GDM1 (cell line): ENCODE results near the gene CFAP58.

Experiments used
- DNase-seq: peaks from one replicate; lab custom pipeline; 2025; lab: John Stamatoyannopoulos, UW

The CFAP58 gene

GRCh38 chr10:104376784-104377300 is 23.2 kb downstream of the CFAP58 start:
- DNase-seq: no peak

GRCh38 chr10:104380336-104380735 is 26.7 kb downstream of the CFAP58 start:
- no peak for DNase-seq

DNA sequence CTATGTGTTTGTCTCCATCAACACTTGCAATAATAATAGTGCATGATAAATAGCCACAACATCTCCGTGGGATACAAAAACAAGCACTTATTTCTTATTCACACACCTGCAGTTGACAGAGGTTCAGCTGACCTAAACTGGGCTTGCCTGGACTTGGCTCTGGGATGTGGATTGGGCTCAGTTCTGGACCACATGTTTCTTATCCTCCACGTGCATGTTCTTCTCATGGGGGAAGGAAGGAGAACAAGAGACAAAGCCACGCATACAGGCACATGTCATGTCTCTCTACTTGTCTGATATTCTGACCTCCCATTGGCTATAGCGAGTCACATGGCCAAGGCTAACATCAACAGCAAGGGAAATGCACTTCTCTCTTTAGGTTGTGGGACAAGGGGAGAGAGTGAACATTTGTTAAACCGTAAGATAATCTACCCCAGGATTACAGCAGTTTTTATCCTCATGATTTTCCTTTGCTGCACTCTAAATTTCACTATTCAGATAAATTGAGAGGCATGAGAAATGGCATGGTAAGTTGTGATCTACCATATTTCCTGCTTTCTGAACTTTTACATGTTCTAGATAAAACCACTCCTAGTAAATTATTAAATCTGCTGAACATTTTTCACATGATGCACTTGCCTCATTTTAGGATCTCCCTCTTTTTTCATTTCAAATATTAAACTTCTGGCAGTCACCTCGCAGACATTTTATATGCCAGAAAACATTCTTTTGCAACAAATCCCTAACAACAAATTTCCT is 33.7 kb downstream of the CFAP58 start:
- no peak for DNase-seq

- no peak for DNase-seq
Observed at GRCh38 chr10:104388830-104389229, 35.2 kb downstream of the CFAP58 start.

GRCh38 chr10:104391150-104391968 is 37.7 kb downstream of the CFAP58 start:
- no peak for DNase-seq

DNA sequence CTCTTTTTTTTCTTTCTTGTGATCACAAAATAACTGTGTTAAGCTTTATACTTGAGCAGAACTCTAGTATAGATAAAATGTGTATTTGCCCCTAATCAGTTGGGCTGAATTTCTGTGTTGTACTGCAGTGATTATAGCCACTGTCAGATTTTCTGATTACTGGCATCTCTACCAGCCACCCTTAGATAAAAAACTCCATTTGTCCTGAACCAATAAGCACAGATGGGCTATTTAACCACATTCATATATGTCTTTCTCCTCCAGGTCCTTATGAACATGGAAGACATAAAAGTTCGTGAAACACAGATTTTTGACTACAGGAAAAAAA is 38.3 kb downstream of the CFAP58 start:
- no peak for DNase-seq

DNA sequence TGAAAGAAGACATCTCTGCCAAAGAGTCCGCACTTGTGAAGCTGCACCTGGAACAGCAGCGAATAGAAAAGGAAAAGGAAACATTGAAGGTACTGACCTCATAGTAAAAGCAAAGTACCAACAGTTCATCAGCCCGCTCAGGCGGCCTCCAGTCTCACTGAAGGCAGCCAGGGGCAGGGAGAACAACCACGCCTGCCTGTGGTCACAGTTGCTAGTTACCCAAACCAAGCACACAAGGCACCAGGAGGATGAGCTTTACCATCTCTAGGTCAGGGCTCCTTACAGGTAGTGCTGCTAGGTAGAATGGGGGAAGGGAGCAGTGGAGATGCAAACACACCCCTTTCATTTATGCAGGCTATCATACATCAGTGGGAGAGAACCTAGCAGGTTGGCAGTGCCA is 39.8 kb downstream of the CFAP58 start:
- DNase-seq: no peak

DNA sequence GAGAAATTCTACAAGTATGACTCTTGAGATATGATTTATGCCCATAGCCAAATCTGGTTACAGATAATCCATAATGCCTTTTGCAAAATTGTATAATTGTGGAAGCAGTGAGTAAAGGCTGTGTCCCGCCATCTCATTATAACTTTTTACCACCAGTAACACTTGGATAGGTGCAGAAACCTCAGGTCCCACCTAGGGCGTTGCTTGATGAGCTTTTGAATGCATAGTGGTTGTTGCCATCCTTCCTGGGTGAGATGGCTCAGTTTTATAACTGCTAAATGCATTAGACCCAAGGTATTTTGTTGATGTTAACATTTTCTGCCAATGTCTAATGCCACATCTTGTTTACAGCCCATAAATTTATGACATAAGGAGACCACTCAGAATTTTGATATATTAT is 42.9 kb downstream of the CFAP58 start:
- DNase-seq: no peak

GRCh38 chr10:104403636-104404035 is 50.0 kb downstream of the CFAP58 start:
- no peak for DNase-seq

- no peak for DNase-seq
Observed at GRCh38 chr10:104406715-104407650, 53.4 kb downstream of the CFAP58 start.

DNA sequence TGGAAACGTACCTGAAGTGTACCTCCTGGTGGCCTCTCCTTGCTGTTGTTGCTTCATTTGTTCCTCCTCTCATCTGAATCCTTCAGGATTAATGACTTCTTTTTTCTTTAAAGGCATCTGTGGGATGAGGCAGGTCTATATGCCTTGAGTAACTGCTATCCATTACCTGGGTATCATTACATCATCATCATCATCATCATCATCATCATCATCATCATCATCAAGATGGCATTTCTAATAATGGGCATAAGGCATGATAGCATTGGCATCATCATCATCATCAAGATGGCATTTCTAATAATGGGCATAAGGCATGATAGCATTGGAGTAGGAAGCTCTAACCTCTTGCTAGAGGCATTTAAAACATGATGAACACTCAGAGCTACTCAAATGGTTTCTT is 59.9 kb downstream of the CFAP58 start:
- no peak for DNase-seq

GRCh38 chr10:104415526-104416165 is 62.0 kb downstream of the CFAP58 start:
- no peak for DNase-seq

GRCh38 chr10:104416851-104417250 is 63.2 kb downstream of the CFAP58 start:
- DNase-seq: no peak

- DNase-seq: no peak
Observed at GRCh38 chr10:104417637-104418292, 64.1 kb downstream of the CFAP58 start.

- no peak for DNase-seq
Observed at GRCh38 chr10:104424719-104425118, 71.1 kb downstream of the CFAP58 start.

- DNase-seq: no peak
Observed at GRCh38 chr10:104427989-104428388, 74.4 kb downstream of the CFAP58 start.

- DNase-seq: no peak
Observed at GRCh38 chr10:104429846-104430245, 76.2 kb downstream of the CFAP58 start.

DNA sequence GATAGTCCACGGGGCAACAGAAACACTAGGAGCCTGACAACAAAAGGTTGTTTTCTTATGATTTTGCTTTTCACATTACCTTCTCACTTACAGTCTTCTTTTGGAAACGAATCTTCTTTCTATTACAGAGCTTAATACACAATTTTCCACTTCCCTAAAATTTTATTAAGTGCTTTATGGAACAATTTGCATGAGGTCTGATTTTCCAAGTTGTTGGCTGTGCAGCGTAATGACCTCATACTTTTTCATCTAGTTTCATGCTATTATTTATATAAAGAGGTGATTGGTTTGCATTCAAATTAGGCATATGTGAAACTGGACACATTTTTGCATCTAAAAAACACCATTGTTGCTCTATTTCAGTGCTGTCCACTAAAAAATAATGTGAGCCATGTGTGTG is 76.7 kb downstream of the CFAP58 start:
- DNase-seq: no peak

- no peak for DNase-seq
Observed at GRCh38 chr10:104433669-104434068, 80.0 kb downstream of the CFAP58 start.

GRCh38 chr10:104434601-104435000 is 81.0 kb downstream of the CFAP58 start:
- no peak for DNase-seq

- no peak for DNase-seq
Observed at GRCh38 chr10:104435822-104436221, 82.2 kb downstream of the CFAP58 start.
